Hematopoietic multipotent progenitor cell treated with erythropoietin and hydrocortisone succinate and interleukin-3 and kit ligand, for 4 days (in vitro differentiated cells): ENCODE data around the gene INSYN2B.

Experiments used
- DNase-seq: peaks from one replicate; pipeline ENCODE4 v3.0.0-alpha.2; 2015

Gene INSYN2B

DNA sequence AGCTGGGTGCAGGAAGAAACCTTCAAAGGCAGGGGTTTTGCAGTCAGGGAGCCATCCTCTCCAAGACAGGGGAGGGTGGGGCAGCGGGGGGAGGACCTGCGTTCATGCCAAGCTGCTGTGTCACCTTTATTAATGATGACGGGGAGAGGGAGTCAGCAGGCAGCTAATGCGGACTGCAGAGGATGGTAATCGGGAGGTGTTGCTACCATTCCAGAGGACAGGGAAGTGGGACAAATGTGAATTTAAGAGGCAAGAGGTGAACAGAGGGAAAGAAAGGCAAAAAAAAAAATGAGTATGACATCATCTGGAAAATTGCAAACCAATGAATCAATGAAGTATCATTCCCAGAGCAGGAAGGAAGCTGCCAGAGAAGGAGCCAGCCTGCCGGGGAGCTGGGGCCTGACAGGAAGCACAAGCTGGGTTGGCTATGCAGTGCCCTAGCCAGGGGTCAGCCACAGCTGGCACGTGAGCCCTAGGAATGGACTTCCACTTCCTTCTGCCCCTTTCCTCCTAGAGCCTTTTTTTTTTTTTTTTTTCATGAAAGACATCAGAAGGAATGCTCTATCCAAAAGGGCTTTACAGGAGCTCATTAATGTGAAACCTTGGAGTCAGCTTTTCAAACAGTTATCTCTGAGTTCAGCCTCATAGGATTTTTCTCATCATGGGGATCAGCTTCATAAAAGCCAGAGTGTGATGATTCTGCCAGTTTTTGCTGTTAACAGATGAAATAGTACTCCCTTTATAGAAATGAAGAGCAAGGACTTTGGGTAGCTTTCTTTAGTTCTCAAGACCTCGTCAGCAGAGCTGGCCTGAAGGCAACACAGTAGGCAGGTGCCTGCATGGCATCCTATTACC is 9.2 kb downstream of the INSYN2B start:
- DNase-seq = no peak

DNA sequence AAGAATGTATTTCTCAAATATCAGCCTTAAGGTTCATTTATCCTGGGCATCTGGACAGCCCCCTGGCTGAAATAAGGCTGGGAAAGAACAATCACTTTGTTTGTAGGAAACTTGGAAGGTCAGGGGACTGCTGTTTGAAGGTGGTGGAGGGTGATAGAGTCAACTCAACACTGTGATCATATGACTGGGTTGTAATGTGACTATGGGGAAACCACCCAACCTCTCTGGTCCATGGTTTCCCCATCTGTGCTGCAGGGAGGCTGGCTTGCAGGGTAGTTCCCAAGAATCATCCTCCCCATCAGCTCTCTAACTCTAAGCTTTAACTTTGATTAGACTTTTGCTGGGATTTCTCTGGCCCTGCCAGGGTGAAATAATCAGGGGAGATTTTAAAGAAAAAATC is 10.0 kb downstream of the INSYN2B start:
- DNase-seq = no peak

DNA sequence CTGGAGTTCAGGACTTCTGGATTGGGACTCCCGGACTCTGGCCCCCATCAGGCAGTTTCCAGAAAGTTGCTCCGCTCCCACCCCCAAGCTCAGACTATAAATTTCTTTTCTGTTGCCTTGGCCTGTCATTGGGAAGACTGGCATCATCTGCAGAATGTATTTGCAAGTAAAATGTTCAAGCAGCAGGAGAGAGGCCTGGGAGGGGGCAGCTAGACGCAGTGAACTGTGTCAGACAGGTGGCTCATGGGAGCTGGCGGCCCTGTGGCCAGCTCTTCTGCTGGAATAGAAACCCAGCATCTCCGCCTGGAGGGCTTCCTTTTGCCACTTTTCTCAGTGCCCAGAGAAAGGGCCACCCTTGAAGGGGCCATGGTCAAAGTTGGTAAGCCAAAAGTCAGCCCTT is 16.0 kb downstream of the INSYN2B start:
- no peak for DNase-seq

- no peak for DNase-seq
Observed at GRCh38 chr5:169960659-169961058, 19.6 kb downstream of the INSYN2B start.

GRCh38 chr5:169958278-169958677 is 22.0 kb downstream of the INSYN2B start:
- DNase-seq = no peak

GRCh38 chr5:169956756-169957155 is 23.5 kb downstream of the INSYN2B start:
- DNase-seq = no peak

DNA sequence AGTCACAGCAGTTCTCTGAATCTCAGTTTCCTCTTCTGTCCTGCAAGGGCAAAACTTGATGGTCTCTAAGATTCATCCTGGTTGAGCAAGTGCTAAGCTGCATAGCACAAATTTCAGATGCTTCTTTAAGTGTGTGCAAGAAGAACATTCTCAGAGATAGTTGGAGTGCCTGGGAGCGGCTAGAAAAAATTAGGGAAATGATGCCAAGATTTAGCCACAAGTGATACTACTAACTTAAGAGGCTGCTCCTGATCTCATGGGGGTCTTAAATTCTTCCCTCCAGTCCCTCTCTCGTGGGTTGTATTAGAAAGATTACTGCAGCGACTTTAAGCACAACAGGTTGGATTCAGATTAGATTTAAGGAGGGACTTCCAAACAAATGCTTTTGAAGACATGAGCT is 24.2 kb downstream of the INSYN2B start:
- DNase-seq = no peak

DNA sequence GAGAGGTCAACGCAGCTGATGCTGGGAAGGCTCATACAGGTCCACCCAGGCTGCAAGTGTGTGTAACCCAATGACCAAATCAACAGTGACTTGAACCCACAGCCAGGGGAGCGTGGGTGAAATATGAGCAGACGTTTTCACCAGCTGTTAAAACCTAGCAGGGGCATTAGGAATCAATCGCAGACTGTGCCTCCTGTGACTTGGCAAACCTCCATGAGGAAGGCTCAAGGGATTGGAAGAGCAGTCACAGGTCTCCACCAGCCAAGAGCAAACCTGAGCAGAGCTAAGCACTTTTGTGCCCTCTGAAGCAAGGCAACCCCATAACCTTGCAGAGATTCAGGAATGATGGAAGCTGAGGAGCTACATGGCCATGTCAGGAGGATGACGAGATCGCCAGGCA is 25.5 kb downstream of the INSYN2B start:
- no peak for DNase-seq

- peak; percentile 62 for DNase-seq
Observed at GRCh38 chr5:169953196-169953595, 27.1 kb downstream of the INSYN2B start.

- no peak for DNase-seq
Observed at GRCh38 chr5:169950333-169950732, 30.0 kb downstream of the INSYN2B start.

DNA sequence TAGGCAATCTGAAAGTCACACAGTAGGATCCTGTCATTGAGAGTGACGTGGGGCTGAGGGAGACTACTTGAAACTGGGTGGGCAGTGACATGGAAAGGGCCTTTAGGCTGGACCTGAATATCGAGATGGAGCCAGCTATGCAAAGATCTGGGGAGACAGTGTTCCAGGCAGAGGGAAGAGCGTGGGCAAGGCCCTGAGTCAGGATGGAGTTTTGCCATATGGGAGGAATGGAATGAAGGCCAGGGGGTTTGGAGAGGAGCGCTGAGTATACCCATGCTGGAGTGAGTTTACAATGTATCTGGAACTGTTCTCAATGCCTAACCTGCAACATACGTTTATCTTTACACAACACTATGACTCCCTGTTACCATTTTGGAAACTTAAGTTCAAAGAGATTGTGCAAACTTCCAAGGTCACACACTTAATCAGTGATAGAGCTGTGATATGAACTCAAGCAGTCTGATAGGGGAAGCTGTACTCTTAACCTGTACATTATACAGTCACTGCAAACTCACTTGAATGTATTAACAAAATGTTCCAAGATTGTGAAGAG is 33.5 kb downstream of the INSYN2B start:
- no peak for DNase-seq

- peak; percentile 25 for DNase-seq
Observed at GRCh38 chr5:169945831-169946261, 34.4 kb downstream of the INSYN2B start.

DNA sequence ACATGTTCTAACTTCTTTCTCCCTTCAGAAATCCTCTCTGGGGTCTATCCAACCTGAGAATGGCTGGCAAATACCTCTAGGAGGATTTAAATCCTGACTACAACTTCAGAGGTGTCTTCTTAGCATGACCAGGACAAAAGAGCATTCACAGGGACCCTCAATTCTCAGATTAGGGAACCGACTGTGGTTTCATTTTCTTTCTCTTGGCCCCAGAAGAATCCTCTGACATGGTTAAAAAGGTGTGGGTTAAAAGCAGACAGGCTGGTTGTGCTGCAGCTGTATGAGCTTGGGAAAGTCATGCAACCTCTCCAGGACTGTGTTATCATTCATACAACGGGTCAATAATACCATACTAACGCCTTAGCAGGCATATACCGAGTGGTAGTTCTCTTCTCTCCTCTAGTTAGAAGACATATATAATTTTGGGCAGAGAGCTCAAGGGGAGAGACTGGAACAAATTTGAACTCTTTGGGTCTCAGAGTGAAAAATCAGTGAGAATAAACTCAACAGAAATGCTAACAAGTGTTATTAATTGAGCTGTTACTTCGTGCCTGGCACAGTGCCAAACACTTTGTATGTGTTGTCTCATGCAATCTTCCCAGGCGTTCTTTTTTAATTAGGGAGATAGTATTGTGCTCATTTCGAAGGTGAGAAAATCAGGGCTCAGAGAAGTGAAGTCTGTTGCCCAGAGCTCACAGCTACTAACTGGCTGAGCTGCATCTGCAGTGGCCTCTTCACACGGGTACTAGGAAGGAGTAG is 35.2 kb downstream of the INSYN2B start:
- no peak for DNase-seq

DNA sequence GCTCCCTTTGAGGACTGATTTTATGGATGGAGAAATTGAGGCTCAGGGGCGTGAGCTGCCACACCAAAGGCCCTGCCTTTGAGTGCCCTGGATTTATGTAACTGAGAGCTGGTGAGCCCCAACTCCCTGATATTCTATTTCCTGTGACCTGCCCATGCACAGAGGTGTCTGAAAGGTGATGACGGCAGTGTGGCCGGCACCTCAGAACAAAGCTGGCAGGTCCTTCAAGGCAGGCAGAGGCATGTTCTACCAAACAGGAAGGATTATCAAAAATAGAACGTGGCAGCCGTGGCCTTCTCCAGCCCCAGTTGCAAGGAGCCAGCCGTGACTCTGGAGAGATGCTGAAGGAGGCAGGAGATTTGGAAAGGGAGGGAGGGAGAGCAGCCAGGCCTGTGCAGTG is 36.2 kb downstream of the INSYN2B start:
- no peak for DNase-seq

GRCh38 chr5:169943026-169943425 is 37.3 kb downstream of the INSYN2B start:
- DNase-seq = no peak

- no peak for DNase-seq
Observed at GRCh38 chr5:169942181-169942580, 38.1 kb downstream of the INSYN2B start.

GRCh38 chr5:169941542-169941941 is 38.8 kb downstream of the INSYN2B start:
- no peak for DNase-seq

DNA sequence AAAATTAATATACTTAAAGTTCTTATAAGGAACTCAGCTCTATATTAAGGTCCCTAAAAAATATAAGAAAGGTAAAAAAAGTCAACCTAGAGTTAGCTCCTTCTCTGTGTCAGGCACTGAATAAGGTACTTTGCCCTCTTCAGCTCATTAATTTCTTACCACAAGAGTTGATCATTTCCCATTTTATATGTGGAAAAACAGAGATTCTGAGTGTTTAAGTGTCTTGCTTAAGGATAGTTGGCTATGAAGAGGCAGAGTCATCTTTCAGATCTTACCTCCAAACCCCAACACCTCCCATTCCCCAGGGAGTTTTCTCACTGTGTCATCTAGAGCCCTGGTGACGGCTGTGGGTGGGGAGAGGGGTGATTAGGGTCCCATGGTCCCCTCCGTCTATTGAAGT is 40.6 kb downstream of the INSYN2B start:
- DNase-seq = no peak

DNA sequence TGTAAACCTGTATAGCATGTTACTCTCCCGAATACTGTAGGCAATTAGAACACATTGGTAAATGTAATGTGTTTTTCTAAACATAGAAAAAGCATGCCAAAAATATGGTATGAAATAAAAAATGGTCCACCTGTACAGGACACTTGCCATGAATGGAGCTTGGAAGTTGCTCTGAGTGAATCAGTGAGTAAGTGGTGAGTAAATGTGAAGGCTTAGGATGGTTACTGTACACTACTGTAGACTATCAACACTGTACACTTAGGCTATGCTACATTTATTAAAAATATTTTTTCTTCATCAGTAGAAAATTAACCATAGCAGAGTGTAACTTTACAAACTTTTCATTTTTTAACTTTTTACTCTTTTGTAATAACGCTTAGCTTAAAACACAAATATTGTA is 41.9 kb downstream of the INSYN2B start:
- DNase-seq = no peak

- DNase-seq = no peak
Observed at GRCh38 chr5:169935762-169936161, 44.5 kb downstream of the INSYN2B start.

- DNase-seq = peak; percentile 14
Observed at GRCh38 chr5:169934990-169935389, 45.3 kb downstream of the INSYN2B start.

DNA sequence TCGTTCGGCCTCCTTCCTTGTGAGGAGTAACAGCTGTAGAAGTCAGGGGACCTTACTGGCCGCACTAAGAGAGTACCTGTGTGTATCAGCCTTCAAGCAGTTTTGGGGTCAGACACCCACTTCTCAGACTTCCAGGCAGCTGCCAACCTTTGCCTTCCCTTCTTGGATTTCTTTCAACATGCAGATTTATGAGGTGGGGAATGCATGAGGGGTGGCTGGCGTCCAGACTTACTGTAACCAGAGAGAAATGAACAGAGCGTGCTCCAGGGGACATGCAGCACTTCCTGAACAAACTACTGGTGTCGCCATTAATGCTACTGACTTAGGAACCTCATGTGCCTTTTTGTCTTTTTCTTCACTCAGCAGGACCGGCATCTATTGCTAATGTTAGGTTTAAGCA is 46.7 kb downstream of the INSYN2B start:
- no peak for DNase-seq

- no peak for DNase-seq
Observed at GRCh38 chr5:169933127-169933526, 47.2 kb downstream of the INSYN2B start.

DNA sequence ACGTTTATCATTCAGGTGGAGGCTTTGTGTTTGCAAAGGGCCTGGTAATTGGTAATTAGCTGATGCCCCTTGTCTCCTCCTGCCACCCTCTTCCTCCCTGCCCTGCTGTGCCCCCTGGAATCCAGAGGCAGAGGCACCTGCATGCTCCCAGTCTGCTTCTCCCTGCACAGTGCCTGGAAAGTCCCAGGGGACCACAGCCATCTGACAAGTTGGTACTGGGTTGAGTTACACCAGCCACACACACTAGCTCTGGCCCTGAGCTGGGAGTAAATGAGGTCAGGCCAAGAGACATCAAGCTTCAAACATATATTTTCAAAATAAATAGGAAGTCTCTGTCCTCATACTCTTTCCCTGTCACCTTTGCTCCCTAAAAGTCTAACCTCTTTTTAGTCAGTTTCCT is 56.3 kb downstream of the INSYN2B start:
- no peak for DNase-seq
